PC-9 (cell line): ENCODE results near the gene USP37.

ENCODE experiments used
- CTCF ChIP-seq: fragments of 200-600 bp; sonication (generic); conservative IDR thresholded peaks from 2 replicates; pipeline ENCODE4 v1.6.1; 2017; ENCODE audit warnings: mixed run types, antibody characterized with exemption, mild to moderate bottlenecking, moderate library complexity
- EZH2 ChIP-seq: fragments of 200-600 bp; sonication (generic); IDR thresholded peaks from 2 replicates; pipeline ENCODE4 v1.8.0; 2017; ENCODE audit warnings: antibody characterized with exemption, low read depth

GRCh38 chr2:218567797-218568189 is 358 bp downstream of the USP37 start:
- TF ChIP-seq CTCF (no peak), EZH2 (no peak)
